Tibial nerve (tissue), 4 donors: ENCODE results near the gene VGLL3.

Experiments
- EP300 ChIP-seq, 2 donors: sonication (generic); formaldehyde crosslinking; IDR thresholded peaks; one replicate each; pipeline ENCODE4 v1.6.1; 2017; ENCODE audit warnings: antibody characterized with exemption in 2 of 2, mild to moderate bottlenecking in 1 of 2
- TF ChIP-seq, protein P1 (sequence below), 5 experiments: fragments of 200-600 bp in 3 of 5; fragments of 450-650 bp in 2 of 5; sonication (generic) in 3 of 5; IDR thresholded peaks; one replicate each; pipeline ENCODE4 v1.5.1; 2016 to 2019; ENCODE audit warnings: antibody characterized with exemption in 5 of 5, mild to moderate bottlenecking in 3 of 5, moderate library complexity in 2 of 5

- TF ChIP-seq, protein P1, sequence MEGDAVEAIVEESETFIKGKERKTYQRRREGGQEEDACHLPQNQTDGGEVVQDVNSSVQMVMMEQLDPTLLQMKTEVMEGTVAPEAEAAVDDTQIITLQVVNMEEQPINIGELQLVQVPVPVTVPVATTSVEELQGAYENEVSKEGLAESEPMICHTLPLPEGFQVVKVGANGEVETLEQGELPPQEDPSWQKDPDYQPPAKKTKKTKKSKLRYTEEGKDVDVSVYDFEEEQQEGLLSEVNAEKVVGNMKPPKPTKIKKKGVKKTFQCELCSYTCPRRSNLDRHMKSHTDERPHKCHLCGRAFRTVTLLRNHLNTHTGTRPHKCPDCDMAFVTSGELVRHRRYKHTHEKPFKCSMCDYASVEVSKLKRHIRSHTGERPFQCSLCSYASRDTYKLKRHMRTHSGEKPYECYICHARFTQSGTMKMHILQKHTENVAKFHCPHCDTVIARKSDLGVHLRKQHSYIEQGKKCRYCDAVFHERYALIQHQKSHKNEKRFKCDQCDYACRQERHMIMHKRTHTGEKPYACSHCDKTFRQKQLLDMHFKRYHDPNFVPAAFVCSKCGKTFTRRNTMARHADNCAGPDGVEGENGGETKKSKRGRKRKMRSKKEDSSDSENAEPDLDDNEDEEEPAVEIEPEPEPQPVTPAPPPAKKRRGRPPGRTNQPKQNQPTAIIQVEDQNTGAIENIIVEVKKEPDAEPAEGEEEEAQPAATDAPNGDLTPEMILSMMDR (IDR thresholded peaks at IDR 0.05), result no peak
- TF ChIP-seq EP300 (IDR thresholded peaks at IDR 0.05), result no peak
Observed at GRCh38 chr3:86989006-86989405, 1.9 kb downstream of the VGLL3 start.
